Endothelial cell (in vitro differentiated cells): ENCODE results near the gene DUSP9. TPM values are rescaled to one million over a fixed set of nuclear protein-coding genes. Genes with fewer than 3 reads are reported as not detected.
A peak's percentile ranks its signal among the peaks of the same experiment; 100 is the strongest.
"Not testable (repeated sequence)": the region's sequence is repeated elsewhere in the genome, so short reads cannot be mapped to it uniquely, and the experiment has no call there.

Experiments used
- DNase-seq: peaks from one replicate; pipeline ENCODE4 v3.0.0; 2021; ENCODE audit warnings: low spot score
- H3K27ac Mint-ChIP-seq: one replicate; pipeline ENCODE4 v1.8.0; 2021; ENCODE audit warnings: mixed read lengths, inconsistent platforms; ENCODE audit not compliant: unreplicated experiment
- H3K27me3 Mint-ChIP-seq: one replicate; pipeline ENCODE4 v1.8.0; 2021; ENCODE audit warnings: mild to moderate bottlenecking, moderate library complexity, mixed read lengths, inconsistent platforms; ENCODE audit not compliant: unreplicated experiment
- H3K36me3 Mint-ChIP-seq: one replicate; pipeline ENCODE4 v1.8.0; 2021; ENCODE audit warnings: mild to moderate bottlenecking, low read depth, mixed read lengths, inconsistent platforms; ENCODE audit not compliant: unreplicated experiment
- H3K4me1 Mint-ChIP-seq: one replicate; pipeline ENCODE4 v1.8.0; 2021; ENCODE audit warnings: mild to moderate bottlenecking, mixed read lengths, inconsistent platforms; ENCODE audit not compliant: unreplicated experiment
- H3K4me3 Mint-ChIP-seq: one replicate; pipeline ENCODE4 v1.8.0; 2021; ENCODE audit warnings: mild to moderate bottlenecking, mixed read lengths, inconsistent platforms; ENCODE audit not compliant: unreplicated experiment
- H3K9me3 Mint-ChIP-seq: one replicate; pipeline ENCODE4 v1.8.0; 2021; ENCODE audit warnings: mixed read lengths, inconsistent platforms; ENCODE audit not compliant: unreplicated experiment
- CTCF ChIP-seq: fragments of 200-600 bp; sonication (generic); IDR thresholded peaks from one replicate; pipeline ENCODE4 v1.5.0; 2021; ENCODE audit warnings: antibody characterized with exemption; ENCODE audit not compliant: unreplicated experiment
- total RNA-seq: library from RNA; stranded (reverse); fragmentation: NEBNext Ultra II Directional; extraction: Animal tissue kit (Norgen Biotek cat#: 25700); gene quantifications from one replicate; pipeline ENCODE4 v1.2.1, GENCODE V29; 2021; ENCODE audit not compliant: unreplicated experiment

DUSP9 gene
- total RNA-seq, 1 donor from 2014 or later, result not detected

- H3K36me3 Mint-ChIP-seq, result no peaks in the 10 kb centered on the region
- H3K27me3 Mint-ChIP-seq, result peaks cover 1% of the 10 kb centered on the region
- H3K27ac Mint-ChIP-seq, result no peak overlapping the region
- DNase-seq, result peak; percentile 41
- peaks cover 2% of the 10 kb centered on the region for H3K4me1 Mint-ChIP-seq
- no peak for TF ChIP-seq CTCF
- H3K9me3 Mint-ChIP-seq, result no peaks in the 10 kb centered on the region
- no peak overlapping the region for H3K4me3 Mint-ChIP-seq
Observed at GRCh38 chrX:153689654-153690465, 42.9 kb downstream of the DUSP9 start.

GRCh38 chrX:153690466-153690865, 43.5 kb downstream of the DUSP9 start:
- Mint-ChIP-seq H3K9me3 (no peaks in the 10 kb centered on the region), H3K4me3 (no peak overlapping the region)

GRCh38 chrX:153691032-153691827, 44.2 kb downstream of the DUSP9 start:
- not testable (repeated sequence) for H3K9me3 Mint-ChIP-seq, H3K27me3 Mint-ChIP-seq, H3K27ac Mint-ChIP-seq, H3K4me3 Mint-ChIP-seq, H3K36me3 Mint-ChIP-seq, DNase-seq, H3K4me1 Mint-ChIP-seq

More at GRCh38 chrX:153690466-153690865, 43.5 kb downstream of the DUSP9 start:
- Mint-ChIP-seq H3K27me3 (peaks cover 1% of the 10 kb centered on the region), H3K36me3 (no peaks in the 10 kb centered on the region), H3K27ac (no peak overlapping the region), H3K4me1 (peaks cover 2% of the 10 kb centered on the region)
- DNase-seq, result no peak
- no peak for TF ChIP-seq CTCF

- H3K9me3 Mint-ChIP-seq, result no peaks in the 10 kb centered on the region
- peaks cover 1% of the 10 kb centered on the region for H3K36me3 Mint-ChIP-seq
- H3K27me3 Mint-ChIP-seq, result no peaks in the 10 kb centered on the region
- no peak for TF ChIP-seq CTCF
- H3K4me1 Mint-ChIP-seq, result no peaks in the 10 kb centered on the region
- no peak overlapping the region for H3K27ac Mint-ChIP-seq
- no peak overlapping the region for H3K4me3 Mint-ChIP-seq
- no peak for DNase-seq
Observed at GRCh38 chrX:153692003-153692402, 45.0 kb downstream of the DUSP9 start.

GRCh38 chrX:153692611-153693156, 45.7 kb downstream of the DUSP9 start:
- TF ChIP-seq CTCF, result no peak
- Mint-ChIP-seq H3K4me3 (no peak overlapping the region), H3K9me3 (no peaks in the 10 kb centered on the region), H3K36me3 (peaks cover 8% of the 10 kb centered on the region), H3K4me1 (no peaks in the 10 kb centered on the region), H3K27me3 (peaks cover 4% of the 10 kb centered on the region), H3K27ac (no peak overlapping the region)
- no peak for DNase-seq
